Endometrium (tissue), 2 donors: ENCODE data around the gene TSKU.
"Not testable (repeated sequence)": the region's sequence is repeated elsewhere in the genome, so short reads cannot be mapped to it uniquely, and the experiment has no call there.

ENCODE experiments used
- FAIRE-seq: peaks from 2 replicates; lab custom pipeline; 2012; peaks lifted over from hg19 to GRCh38; lab: Jason Lieb, UNC
- donor health status: control.
- donor health status: control.

Gene TSKU

DNA sequence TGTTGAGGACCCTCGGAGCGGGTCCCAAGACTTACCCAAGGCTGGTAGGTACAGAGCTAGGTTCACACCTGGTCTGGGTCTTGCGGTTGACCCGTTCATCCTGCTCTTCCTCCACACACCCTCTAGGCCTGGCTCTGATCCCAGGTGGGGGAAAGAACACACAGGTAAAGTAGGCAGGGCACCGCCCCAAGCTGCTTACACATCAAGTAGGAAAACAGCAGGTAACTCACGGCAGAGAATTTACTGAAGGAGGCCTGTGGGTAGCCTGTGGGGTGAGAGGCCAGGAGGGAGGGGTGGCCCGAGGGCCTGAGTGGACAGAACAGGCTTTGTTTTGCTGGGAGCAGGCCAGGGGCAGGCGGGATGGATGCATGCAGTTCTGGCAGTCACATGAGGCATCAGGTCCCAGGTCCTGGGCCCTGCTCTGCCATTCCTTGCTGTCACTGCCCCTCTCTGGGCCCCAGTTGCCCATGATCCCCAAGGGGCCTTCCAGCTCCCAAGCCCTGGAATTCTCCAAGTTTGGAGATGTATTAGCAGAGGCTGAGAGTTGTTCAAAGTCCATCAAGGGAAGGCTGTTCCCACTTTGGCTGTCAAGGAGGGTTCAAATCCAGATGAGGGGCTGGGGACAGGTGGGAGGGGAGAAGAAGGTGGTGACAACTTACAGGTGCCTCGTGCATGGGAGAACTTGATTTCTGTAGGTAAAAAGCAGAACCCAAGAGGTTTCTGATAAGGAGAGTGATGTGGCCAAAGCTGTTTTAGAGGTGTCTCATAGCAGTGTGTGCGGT is 5.7 kb downstream of the TSKU start:
- FAIRE-seq: no peak

DNA sequence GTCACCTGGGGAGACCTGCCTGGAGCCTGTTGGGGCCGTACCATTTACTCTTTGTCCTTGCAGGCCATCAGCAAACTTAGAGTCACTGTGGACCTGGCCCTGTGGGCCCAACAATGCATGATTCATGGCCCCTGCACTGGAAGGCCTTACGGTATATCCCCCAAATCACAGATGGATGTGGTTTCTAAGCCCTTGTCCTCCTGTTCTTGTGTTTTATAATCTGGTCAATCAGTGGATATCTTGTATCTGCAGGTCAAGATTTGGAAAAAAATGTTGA is 6.2 kb downstream of the TSKU start:
- FAIRE-seq: no peak

DNA sequence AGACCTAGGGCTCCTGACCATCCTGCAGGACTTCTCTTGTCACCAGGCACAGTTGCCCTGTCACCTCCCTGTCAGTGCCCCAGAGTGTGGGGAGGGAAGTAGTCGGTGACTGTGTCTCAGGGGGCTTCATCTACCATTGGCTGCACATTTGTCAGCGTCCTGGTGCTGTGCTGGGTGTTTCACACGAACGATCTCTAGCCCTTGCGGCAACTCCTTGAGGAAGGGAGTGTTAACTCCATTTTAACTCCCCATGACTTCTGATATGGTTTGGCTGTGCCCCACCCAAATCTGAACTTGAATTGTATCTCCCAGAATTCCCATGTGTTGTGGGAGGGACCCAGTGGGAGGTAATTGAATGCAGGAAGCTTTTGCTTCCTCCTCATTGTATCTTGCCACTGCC is 7.1 kb downstream of the TSKU start:
- FAIRE-seq: no peak

DNA sequence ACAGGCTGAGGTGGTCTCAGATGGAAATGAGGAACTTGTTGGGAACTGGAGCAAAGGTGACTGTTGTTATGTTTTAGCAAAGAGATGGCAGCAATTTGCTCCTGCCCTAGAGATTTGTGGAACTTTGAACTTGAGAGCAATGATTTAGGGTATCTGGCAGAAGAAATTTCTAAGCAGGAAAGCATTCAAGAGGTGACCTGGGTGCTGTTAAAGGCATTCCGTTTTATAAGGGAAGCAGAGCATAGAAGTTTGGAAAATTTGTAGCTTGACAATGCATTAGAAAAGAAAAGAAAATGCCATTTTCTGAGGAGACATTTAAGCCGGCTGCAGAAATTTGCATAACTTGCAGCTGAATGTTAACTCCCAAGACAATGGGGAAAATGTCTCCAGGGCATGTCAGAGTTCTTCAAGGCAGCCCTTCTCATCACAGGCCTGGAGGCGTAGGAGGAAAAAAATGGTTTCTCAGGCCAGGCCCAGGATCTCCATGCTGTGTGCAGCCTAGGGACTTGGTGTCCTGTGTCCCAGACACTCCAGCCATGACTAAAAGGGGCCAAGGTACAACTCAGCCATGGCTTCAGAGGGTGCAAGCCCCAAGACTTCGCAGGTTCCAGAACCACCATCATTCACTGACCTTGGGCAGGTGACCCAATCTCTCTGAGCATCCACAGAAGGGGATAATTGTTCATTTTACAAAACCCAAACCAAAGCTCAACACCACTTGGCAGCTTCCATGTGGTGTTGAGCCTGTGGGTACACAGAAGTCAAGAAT is 8.0 kb downstream of the TSKU start:
- FAIRE-seq: not testable (repeated sequence)

DNA sequence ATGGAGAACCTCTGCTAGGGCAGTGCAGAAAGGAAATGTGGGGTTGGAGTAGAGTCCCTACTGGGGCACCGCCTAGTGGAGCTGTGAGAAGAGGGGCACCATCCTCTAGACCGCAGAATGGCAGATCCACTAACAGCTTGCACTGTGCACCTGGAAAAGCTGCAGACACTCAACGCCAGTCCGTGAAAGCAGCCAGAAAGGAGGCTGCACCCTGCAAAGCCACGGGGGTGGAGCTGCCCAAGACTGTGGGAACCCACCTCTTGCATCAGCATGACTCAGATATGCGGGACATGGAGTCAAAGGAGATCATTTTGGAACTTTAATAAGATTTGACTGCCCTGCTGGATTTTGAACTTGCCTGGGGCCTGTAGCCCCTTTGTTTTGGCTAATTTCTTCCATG is 8.7 kb downstream of the TSKU start:
- FAIRE-seq: no peak

DNA sequence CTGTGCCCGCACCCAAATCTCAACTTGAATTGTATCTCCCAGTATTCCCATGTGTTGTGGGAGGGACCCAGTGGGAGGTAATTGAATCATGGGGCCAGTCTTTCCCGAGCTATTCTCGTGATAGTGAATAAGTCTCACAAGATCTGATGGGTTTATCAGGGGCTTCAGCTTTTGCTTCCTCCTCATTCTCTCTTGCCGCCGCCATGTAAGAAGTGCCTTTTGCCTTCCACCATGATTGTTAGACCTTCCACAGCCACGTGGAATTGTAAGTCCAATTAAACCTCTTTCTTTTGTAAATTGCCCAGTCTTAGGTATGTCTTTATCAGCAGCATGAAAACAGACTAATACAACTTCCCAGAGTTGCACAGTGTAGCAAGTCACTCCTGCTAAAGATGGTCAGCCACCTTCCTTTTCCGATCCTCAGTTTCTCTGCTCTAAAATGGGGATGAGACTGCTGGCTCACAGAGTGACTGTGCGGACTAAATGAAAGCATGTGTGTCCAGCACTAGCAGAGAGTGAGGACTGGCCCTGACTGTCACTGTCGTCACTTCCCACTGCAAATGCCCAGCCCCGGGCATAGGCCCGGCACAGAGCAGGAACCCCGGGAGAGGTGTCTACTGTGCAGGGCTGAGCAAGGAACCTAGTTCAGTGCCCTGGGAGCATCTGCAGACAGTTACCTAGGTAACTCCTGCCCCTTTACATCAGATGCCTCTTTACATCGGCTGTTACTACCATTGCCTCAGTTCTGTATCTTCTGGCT is 9.5 kb downstream of the TSKU start:
- FAIRE-seq: no peak

DNA sequence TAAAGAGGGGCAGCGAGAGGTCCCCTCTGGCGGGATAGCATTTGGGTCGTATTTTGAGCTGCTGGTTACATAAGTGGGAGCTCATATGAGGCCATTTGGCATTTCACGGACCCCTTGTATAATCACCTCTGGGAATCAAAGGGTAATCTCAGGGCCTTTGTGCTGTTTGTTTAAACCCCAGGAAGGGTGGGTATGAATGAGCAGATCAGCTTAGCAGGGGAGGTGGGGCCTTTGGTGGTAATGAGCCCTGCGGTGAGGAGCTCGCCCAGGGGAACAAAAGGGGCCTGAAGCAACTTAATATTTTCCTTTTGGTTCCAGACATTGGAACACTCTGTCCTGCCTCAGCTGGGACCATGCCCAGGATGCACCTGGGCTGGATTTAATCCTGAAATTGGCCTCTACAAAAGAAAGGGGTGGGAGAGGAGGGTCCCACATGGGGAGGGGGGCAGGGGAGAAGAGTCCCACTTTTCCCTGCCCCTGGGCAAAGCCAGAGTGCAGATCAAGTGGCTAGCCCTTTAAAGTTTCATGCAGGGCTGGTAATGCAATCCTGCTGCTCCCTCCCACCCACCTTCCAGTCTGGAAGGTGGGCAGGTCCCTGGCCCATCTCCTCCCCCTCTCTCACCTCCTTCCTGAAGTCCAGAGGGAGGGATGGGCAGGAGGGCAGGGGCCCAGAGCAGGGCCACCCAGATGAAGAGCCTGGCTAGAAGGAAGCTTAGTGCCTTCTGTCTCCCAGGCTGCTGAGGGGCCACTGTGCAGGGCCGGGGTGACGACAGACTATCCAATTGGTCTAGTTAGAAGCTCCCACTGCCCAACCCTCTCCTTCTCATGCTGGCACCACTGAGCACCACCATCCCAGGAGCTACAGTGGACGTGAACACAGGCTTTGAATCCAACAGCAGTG is 10.5 kb downstream of the TSKU start:
- FAIRE-seq: no peak

DNA sequence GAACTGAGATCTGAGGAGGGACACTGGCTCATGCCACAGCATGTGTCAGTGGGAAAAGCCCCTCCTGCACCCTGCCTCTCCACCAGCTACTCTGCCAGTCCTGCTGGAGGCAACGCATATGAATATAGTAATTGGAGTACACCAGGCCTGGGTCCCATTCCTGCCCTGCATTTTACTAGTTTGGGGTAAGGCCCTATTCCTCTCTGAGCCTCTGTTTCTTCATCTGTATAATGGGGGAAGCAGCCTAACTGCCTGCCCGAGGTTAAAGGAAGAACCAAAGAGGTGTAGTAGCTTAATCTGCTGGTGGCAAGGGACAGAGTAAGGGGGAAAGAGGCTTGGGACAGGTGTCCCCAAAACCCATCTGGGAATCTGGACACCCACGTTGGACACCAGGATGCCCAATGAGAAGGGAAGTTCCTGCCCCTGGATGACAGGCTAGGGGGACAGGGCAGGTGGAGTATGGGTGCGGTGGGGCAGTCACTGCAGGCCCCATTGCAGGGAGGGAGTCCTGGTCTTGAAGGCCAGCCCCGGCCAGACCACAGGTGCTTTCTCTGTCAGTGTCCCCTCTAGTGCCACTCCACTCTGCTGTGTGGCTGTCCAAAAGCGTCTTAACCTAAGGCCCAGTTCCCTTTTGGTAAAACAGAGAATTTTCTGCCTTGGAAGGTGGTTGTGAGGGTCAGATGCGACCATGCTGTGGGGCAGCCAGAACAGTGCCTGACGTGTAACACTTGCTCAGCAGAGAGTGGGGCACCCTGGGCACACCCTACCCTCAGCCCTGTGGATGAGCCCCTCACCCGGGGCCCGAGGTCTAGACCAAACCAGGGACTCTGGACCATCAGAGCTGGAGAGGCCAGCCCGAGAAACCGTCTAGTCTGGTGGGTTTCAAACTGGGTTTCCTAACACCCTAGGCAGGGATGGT is 11.5 kb downstream of the TSKU start:
- FAIRE-seq: no peak

DNA sequence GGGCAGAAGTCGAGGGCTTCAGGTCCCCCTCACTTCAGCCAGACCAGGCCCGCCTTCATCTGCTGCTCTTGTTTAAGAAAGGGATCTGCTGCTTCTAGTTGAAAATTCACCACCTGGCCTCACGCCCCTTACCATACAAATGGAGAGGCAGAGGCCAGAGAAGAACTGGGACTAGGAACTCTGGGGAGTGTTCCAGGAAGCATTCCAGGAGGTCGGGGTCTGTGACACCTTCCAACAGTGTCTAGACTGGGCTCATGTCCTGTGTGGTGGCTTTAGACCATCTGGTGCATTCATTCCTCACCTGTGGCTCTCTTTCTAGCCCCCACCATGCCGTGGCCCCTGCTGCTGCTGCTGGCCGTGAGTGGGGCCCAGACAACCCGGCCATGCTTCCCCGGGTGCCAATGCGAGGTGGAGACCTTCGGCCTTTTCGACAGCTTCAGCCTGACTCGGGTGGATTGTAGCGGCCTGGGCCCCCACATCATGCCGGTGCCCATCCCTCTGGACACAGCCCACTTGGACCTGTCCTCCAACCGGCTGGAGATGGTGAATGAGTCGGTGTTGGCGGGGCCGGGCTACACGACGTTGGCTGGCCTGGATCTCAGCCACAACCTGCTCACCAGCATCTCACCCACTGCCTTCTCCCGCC is 12.3 kb downstream of the TSKU start:
- FAIRE-seq: no peak

DNA sequence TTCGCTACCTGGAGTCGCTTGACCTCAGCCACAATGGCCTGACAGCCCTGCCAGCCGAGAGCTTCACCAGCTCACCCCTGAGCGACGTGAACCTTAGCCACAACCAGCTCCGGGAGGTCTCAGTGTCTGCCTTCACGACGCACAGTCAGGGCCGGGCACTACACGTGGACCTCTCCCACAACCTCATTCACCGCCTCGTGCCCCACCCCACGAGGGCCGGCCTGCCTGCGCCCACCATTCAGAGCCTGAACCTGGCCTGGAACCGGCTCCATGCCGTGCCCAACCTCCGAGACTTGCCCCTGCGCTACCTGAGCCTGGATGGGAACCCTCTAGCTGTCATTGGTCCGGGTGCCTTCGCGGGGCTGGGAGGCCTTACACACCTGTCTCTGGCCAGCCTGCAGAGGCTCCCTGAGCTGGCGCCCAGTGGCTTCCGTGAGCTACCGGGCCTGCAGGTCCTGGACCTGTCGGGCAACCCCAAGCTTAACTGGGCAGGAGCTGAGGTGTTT is 12.8 kb downstream of the TSKU start:
- FAIRE-seq: no peak

DNA sequence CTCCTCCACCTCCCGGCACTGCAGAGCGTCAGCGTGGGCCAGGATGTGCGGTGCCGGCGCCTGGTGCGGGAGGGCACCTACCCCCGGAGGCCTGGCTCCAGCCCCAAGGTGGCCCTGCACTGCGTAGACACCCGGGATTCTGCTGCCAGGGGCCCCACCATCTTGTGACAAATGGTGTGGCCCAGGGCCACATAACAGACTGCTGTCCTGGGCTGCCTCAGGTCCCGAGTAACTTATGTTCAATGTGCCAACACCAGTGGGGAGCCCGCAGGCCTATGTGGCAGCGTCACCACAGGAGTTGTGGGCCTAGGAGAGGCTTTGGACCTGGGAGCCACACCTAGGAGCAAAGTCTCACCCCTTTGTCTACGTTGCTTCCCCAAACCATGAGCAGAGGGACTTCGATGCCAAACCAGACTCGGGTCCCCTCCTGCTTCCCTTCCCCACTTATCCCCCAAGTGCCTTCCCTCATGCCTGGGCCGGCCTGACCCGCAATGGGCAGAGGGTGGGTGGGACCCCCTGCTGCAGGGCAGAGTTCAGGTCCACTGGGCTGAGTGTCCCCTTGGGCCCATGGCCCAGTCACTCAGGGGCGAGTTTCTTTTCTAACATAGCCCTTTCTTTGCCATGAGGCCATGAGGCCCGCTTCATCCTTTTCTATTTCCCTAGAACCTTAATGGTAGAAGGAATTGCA is 13.5 kb downstream of the TSKU start:
- FAIRE-seq: no peak

DNA sequence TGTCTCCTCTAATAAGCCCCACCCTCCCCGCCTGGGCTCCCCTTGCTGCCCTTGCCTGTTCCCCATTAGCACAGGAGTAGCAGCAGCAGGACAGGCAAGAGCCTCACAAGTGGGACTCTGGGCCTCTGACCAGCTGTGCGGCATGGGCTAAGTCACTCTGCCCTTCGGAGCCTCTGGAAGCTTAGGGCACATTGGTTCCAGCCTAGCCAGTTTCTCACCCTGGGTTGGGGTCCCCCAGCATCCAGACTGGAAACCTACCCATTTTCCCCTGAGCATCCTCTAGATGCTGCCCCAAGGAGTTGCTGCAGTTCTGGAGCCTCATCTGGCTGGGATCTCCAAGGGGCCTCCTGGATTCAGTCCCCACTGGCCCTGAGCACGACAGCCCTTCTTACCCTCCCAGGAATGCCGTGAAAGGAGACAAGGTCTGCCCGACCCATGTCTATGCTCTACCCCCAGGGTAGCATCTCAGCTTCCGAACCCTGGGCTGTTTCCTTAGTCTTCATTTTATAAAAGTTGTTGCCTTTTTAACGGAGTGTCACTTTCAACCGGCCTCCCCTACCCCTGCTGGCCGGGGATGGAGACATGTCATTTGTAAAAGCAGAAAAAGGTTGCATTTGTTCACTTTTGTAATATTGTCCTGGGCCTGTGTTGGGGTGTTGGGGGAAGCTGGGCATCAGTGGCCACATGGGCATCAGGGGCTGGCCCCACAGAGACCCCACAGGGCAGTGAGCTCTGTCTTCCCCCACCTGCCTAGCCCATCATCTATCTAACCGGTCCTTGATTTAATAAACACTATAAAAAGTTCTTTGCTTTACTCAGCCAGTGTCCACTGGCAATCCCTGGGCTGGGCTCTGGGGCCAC is 14.4 kb downstream of the TSKU start:
- no peak for FAIRE-seq

DNA sequence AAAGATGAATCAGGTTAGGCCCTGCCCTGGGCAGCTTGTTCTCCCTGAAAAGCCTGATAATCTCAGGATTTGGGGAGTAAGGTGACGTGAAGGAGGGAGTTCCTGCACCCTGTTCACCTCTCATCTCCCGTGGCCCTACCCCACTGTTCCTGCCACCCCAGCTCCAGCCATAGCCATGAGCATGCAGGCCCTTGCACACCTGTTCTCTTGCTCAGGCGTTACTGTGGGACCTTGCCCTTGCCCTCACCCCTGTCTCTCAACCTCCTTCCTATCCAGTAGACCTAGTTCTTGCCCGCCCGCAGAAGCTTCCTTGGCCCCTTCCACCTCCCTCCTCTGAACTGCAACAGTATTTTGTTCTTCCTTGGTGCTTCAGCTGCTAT is 15.0 kb downstream of the TSKU start:
- FAIRE-seq: no peak

DNA sequence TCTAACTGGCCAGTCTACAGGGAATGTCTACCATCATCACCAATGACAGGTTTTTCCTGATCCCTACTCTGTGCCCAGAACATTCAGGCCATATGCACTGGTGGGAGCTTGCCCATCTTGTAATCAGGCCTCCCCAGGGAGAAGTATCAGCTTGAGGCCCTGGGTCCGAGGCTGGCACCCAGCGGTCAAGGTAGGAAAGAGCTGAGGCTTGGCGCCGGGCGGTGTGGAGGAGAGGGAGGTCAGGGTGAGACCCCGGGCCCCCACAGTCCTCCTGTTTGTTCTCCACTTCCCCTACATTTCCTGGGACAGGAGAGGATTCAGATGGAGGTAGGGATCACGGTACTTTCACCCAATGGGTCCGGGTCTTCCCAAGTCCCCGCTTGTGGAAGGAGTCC is 15.5 kb downstream of the TSKU start:
- FAIRE-seq: no peak

DNA sequence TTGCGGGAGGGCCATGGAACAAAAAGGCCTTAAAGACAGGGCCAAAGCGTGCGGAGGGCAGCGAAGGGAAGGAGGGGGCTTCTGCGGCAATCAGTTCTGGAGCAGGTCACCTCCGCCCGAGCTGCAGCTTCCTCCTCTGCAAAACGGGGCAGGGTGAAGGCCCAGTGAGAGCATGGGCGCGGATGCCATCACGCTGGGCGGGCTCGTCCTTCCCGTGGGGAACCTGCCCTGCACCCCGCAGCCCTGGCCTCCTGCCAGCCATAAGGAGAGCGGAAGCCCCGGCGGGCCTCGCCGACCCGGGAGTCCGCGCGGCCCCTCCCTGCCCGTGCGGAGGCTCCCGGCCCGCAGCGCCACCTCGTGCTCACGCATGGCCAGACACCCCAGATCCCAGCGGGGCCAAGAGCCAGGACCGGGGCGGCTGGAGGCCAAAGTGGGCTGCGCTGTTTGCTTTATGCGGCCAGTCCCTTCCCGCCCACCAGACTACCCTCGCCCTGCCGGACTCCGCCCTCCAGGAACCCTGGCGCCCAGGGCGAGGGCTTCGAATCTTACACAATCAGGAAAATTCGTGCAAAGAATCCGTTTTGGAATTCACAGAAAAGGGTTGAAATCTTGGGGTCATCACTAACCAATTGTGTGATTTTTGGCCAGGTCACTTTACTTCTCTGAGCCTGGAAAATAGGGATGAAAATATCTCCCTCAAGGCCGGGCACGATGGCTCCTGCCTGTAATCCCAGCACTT is 16.1 kb downstream of the TSKU start:
- no peak for FAIRE-seq

DNA sequence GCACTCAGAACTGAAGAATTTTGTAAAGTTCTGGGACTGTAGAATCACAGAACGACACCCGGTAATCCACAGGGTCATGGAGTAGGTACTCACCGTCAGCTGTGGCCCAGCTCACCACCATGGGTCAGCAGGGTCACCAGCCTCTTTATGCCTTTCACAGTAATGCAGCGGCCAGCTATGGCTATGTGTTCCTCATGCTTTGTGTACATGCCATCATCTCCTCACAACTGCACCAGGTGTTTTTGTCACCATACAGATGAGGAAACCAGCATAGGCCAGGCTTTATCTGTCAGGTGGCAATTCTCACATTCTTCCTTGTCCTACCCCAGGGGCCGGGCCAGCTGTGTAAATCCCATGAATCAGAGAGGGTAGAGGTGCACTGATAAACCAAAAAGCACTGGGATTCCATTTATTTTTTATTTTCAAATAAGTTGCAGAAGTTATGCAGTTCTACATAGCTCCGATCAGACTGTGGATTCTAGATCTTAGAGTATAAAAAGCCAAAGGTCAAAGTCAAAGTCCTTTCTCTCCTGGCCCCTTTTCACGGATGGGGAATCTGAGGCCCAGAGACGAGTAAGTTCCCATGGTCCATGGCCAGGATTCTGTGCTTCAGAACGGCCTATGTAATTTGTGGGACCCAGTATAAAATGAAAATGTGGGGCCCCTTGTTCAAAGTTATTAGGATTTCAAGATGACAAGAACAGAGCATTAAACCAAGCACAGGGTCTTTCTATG is 17.5 kb downstream of the TSKU start:
- FAIRE-seq: no peak

DNA sequence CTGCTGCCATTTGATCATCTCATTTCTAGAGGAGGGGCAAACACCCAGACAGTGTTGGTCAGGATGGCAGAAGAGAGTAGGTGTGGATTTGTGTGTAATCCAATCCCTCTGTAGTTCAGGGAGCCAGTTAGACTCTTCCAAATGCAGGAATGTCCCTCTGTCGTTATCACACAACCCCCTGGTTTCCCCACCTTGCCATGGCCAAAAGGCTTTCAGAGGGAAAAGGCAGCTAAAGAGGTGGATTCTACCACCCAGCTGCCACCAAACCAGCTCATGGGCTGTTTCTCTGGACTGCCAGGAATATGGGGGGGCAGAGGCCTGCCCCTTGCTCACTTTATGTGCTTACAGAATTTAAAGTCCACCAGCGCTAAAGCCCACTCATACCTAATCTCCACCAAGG is 18.1 kb downstream of the TSKU start:
- no peak for FAIRE-seq
